Thoracic aorta (tissue), 2 donors: Measurements from ENCODE around the gene GRIK4. TPM values are rescaled to one million over a fixed set of nuclear protein-coding genes. Genes with fewer than 3 reads are reported as not detected.

Experiments
- ATAC-seq: fragments of 150-250 bp; one replicate; pipeline ENCODE4 v1.8.0; 2017; ENCODE audit warnings: low read depth; ENCODE audit not compliant: insufficient number of reproducible peaks, low FRiP score
- DNase-seq: peaks from one replicate; pipeline ENCODE4 v3.0.0-alpha.2; 2020; ENCODE audit warnings: low spot score
- H3K27ac ChIP-seq, 2 donors: fragments of 200-600 bp; sonication (generic); 1 replicate in 1 of 2; 2 replicates in 1 of 2; pipeline ENCODE4 v1.5.1; 2016; ENCODE audit warnings: mild to moderate bottlenecking in 2 of 2, moderate library complexity in 2 of 2
- H3K27me3 ChIP-seq: fragments of 200-600 bp; sonication (generic); replicated peaks from 2 replicates; pipeline ENCODE4 v1.6.0; 2016; ENCODE audit warnings: mild to moderate bottlenecking; ENCODE audit not compliant: insufficient read depth
- H3K36me3 ChIP-seq: fragments of 200-600 bp; sonication (generic); one replicate; pipeline ENCODE4 v1.5.1; 2016
- H3K4me1 ChIP-seq, 2 donors: fragments of 200-600 bp; sonication (generic); 1 replicate in 1 of 2; 2 replicates in 1 of 2; pipeline versions ENCODE4 v1.5.1 to v1.6.0; 2016; ENCODE audit warnings: low read depth in 2 of 2, mild to moderate bottlenecking in 1 of 2; ENCODE audit not compliant: control insufficient read depth in 1 of 2
- H3K4me3 ChIP-seq: fragments of 200-600 bp; sonication (generic); 2 replicates; pipeline ENCODE4 v1.5.1; 2016; ENCODE audit warnings: mild to moderate bottlenecking
- H3K9me3 ChIP-seq: fragments of 200-600 bp; sonication (generic); 2 replicates; pipeline ENCODE4 v1.5.1; 2016
- total RNA-seq, 2 donors: library from RNA; depleted of rRNA; stranded (reverse); fragments of >200 nt; gene quantifications; one replicate each; pipeline versions ENCODE4 v1.1.0 to v1.2.3, GENCODE V29; 2016
- TF ChIP-seq, protein P1 (sequence below): fragments of 200-600 bp; sonication (generic); IDR thresholded peaks from one replicate; pipeline ENCODE4 v1.5.1; 2019; ENCODE audit warnings: antibody characterized with exemption

GRIK4 gene
- total RNA-seq, 2 donors from 2014 or later: not detected

DNA sequence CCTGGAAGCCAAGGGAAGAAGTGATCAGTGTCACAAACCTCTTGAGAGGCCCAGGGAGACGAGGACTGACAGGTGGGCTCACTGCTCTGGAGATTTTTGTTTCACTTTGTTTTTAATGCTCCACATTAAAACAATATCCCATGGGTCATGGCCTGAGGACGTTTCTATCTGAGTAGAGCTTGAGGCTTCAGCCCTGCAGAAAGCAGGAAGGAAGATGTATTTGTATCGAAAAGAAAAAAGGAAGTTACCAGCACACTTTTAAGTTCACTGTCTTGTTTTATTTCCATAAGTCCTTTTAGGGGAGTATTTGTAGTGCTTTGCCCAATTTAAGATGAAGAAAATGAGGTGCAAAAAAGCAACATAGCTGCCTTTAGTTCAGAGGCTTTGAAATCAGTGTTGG is 191.1 kb downstream of the GRIK4 start:
- no peak for ATAC-seq

DNA sequence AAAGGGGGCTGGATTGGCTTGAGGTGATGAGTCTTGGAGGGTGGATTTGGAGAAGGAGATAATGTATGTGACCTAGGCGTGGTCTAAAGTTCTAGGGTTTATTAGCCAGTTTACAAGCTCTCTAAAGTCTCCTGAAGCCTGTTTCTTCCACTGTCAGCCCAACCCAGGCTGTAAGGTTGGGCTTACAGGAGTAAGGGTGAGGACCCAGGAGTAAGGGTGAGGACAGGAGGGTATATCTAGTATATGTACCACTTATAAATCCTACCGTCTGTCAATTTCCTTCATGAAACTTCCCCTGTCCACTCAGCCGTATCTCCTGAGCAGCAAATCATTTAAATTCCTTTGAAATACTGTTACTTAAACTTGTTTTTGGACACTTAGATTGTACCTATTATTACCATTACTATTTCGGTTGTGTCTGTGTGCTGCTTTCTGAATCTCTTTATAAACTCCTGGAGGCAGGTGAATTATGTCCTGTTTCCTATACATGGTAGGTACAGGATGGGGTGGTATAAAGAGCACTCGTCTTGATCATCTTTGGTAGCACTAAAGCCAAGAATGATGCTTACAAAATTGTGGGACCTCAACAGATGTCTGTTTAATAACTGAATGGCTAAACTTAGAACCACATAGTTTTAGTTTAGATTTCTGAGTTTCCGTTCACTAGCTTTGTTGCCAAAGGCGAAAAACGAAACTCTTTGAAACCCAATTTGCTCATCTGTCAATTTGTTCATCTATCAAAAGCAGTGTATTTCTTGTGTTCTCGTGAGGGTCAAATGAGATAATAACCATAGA is 192.0 kb downstream of the GRIK4 start:
- H3K27ac ChIP-seq: no peak overlapping the region
- no peak for DNase-seq
- no peaks in the 10 kb centered on the region for H3K36me3 ChIP-seq
- no peaks in the 10 kb centered on the region for H3K27me3 ChIP-seq
- TF ChIP-seq, protein P1, sequence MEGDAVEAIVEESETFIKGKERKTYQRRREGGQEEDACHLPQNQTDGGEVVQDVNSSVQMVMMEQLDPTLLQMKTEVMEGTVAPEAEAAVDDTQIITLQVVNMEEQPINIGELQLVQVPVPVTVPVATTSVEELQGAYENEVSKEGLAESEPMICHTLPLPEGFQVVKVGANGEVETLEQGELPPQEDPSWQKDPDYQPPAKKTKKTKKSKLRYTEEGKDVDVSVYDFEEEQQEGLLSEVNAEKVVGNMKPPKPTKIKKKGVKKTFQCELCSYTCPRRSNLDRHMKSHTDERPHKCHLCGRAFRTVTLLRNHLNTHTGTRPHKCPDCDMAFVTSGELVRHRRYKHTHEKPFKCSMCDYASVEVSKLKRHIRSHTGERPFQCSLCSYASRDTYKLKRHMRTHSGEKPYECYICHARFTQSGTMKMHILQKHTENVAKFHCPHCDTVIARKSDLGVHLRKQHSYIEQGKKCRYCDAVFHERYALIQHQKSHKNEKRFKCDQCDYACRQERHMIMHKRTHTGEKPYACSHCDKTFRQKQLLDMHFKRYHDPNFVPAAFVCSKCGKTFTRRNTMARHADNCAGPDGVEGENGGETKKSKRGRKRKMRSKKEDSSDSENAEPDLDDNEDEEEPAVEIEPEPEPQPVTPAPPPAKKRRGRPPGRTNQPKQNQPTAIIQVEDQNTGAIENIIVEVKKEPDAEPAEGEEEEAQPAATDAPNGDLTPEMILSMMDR: no peak
- no peak overlapping the region for H3K4me3 ChIP-seq
- H3K9me3 ChIP-seq: peaks cover 9% of the 10 kb centered on the region
- no peak for ATAC-seq
- H3K4me1 ChIP-seq: no peaks in the 10 kb centered on the region

More for the DNA sequence above, 191.1 kb downstream of the GRIK4 start:
- TF ChIP-seq, protein P1: no peak
- Histone ChIP-seq H3K27ac (no peak overlapping the region), H3K4me1 (no peaks in the 10 kb centered on the region), H3K9me3 (peaks cover 5% of the 10 kb centered on the region), H3K4me3 (no peak overlapping the region), H3K36me3 (no peaks in the 10 kb centered on the region), H3K27me3 (no peaks in the 10 kb centered on the region)
- no peak for DNase-seq

DNA sequence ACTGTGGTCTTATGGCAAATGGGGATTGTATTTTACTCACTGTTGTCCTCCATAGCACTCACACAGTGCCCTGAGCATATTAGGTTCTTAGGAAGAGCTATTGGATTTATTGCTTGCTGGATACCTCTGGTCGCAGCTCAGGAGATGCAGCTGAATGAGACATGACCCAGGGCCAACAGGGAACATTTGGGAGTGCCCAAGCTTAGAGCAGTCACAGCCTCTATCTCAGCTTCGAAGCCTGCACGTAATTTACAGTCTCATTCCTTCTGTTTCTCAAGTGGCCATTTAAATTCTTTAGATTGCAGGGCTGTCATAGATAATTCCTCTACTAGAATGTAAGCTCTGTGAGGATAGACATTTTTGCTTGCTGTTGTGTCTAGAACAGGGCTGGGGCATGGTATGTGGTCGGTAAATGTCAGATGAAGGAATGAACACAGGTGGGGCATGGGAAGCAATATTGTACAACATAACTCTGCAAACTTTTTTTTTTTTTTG is 192.8 kb downstream of the GRIK4 start:
- Histone ChIP-seq H3K27me3 (no peaks in the 10 kb centered on the region), H3K36me3 (no peaks in the 10 kb centered on the region), H3K4me3 (no peak overlapping the region), H3K27ac (no peak overlapping the region), H3K9me3 (peaks cover 9% of the 10 kb centered on the region), H3K4me1 (no peaks in the 10 kb centered on the region)
- TF ChIP-seq, protein P1: no peak
- no peak for ATAC-seq
- no peak for DNase-seq

DNA sequence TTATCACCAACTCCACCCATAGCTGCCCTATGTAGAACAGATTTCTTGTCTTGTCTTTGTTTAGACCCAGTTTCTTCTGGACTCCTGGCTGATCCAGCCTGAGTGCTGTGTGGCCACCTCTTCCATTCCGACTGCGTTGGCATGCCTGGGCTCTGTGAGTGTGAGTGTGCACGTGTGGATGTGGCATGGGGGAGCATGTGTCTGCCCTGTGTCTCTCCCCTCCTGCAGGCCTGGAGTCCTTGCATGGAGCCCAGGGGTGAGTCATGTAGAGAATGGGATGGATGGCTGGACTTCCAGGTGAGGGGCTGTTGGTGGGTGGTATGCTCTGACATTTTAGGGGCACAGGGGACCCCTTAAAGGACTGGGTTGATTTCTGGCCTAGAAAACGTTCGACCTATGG is 194.7 kb downstream of the GRIK4 start:
- Histone ChIP-seq H3K36me3 (no peaks in the 10 kb centered on the region), H3K4me3 (no peak overlapping the region), H3K27me3 (no peaks in the 10 kb centered on the region), H3K4me1 (no peaks in the 10 kb centered on the region), H3K9me3 (peaks cover 9% of the 10 kb centered on the region), H3K27ac (no peak overlapping the region)
- DNase-seq (no peak), ATAC-seq (no peak)
- TF ChIP-seq, protein P1: no peak

DNA sequence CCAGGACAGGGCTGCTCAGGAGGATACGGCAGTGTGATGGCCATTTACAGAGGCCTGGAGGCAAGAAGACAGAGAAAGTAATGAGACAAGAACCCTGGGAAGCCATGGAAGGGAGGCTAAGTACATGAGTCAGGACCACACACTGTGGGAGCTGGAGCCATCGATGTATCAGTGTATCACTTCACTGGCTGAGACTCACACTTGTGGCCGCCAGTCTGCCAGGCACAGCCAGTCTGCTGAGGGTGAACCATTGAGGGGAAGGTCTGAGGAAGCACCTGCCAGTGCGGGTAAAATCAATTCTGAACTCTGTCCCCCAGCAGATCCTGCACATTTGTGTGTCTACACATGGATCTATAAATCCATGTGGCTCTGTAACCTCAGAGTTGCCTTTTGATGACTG is 195.6 kb downstream of the GRIK4 start:
- TF ChIP-seq, protein P1: no peak
- no peak for DNase-seq
- Histone ChIP-seq H3K9me3 (peaks cover 9% of the 10 kb centered on the region), H3K4me3 (no peak overlapping the region), H3K4me1 (no peaks in the 10 kb centered on the region), H3K36me3 (no peaks in the 10 kb centered on the region), H3K27ac (no peak overlapping the region), H3K27me3 (no peaks in the 10 kb centered on the region)
- ATAC-seq: no peak
